Endothelial cell of umbilical vein (primary cell): ENCODE results near the gene PARD6G. TPM values are rescaled to one million over a fixed set of nuclear protein-coding genes. Genes with fewer than 3 reads are reported as not detected.

Experiments used
- BruUV-seq: library from RNA; stranded (reverse); fragments of 400-500 nt; replicated peaks from 2 replicates; lab custom pipeline; 2021; lab: Mats Ljungman, UMichigan
- CTCF ChIA-PET: fragments of 300-600, 350-600 bp; sonication (Branson Sonifier 250); formaldehyde crosslinking; loops from one replicate; lab custom pipeline; 2021; ENCODE audit warnings: antibody characterized with exemption, inconsistent platforms; lab: Charles Lee
- POLR2A ChIA-PET: fragments of 300-600, 350-600 bp; sonication (Branson Sonifier 250); formaldehyde crosslinking; loops from one replicate; lab custom pipeline; 2021; ENCODE audit warnings: antibody characterized with exemption, inconsistent platforms; lab: Charles Lee
- DNase-seq: peaks from one replicate; pipeline ENCODE4 v3.0.0-alpha.2; 2011; ENCODE audit warnings: low read depth, low spot score
- FAIRE-seq: peaks from 2 replicates; lab custom pipeline; 2011; peaks lifted over from hg19 to GRCh38; lab: Jason Lieb, UNC
- H2AFZ ChIP-seq: 2 replicates; pipeline ENCODE4 v1.6.0; 2012; ENCODE audit warnings: low read depth, low read length, control low read depth, inconsistent platforms
- H3K27ac ChIP-seq: 2 replicates; pipeline ENCODE4 v1.5.1; 2011; ENCODE audit warnings: low read depth, mild to moderate bottlenecking, control low read depth, low read length, moderate library complexity; ENCODE audit not compliant: insufficient read depth
- H3K27me3 ChIP-seq, 2 experiments: 2 replicates each; pipeline versions ENCODE4 v1.6.0 to v1.6.1; 2011; ENCODE audit warnings: low read length in 2 of 2, mixed read lengths in 1 of 2; ENCODE audit not compliant: control insufficient read depth in 2 of 2, insufficient read depth in 2 of 2
- H3K36me3 ChIP-seq, 2 experiments: 2 replicates in 1 of 2; 3 replicates in 1 of 2; pipeline ENCODE4 v1.5.1; 2011; ENCODE audit warnings: low read length in 2 of 2, mild to moderate bottlenecking in 1 of 2, moderate library complexity in 1 of 2; ENCODE audit not compliant: control insufficient read depth in 2 of 2, insufficient read depth in 2 of 2; ENCODE audit errors: extremely low read depth in 1 of 2
- H3K4me1 ChIP-seq: 3 replicates; pipeline ENCODE4 v1.5.1; 2011; ENCODE audit warnings: mild to moderate bottlenecking, low read length; ENCODE audit not compliant: control insufficient read depth, insufficient read depth; ENCODE audit errors: extremely low read depth
- H3K4me2 ChIP-seq: 2 replicates; pipeline ENCODE4 v1.6.1; 2011; ENCODE audit warnings: low read length, control low read depth, mixed read lengths; ENCODE audit not compliant: insufficient read depth
- H3K4me3 ChIP-seq, 3 experiments: fragments of 200-600 bp in 1 of 3; sonication (generic), shearing (Covaris generic) in 1 of 3; replicated peaks in 1 of 3; 2 replicates each; pipeline ENCODE4 v1.5.1; 2011 to 2016; ENCODE audit warnings: control low read depth in 3 of 3, low read length in 3 of 3, mild to moderate bottlenecking in 2 of 3, inconsistent platforms in 1 of 3, low read depth in 1 of 3, moderate library complexity in 1 of 3; ENCODE audit not compliant: insufficient read depth in 1 of 3
- H3K79me2 ChIP-seq: 2 replicates; pipeline ENCODE4 v1.6.0; 2012; ENCODE audit warnings: low read length, inconsistent platforms; ENCODE audit not compliant: control insufficient read depth, insufficient read depth
- H3K9ac ChIP-seq: replicated peaks from 2 replicates; pipeline ENCODE3; 2011; ENCODE audit warnings: low read length, control low read depth; ENCODE audit not compliant: insufficient read depth; ENCODE audit errors: extremely low read depth
- H3K9me1 ChIP-seq: replicated peaks from 3 replicates; pipeline ENCODE4 v1.6.0; 2011; ENCODE audit warnings: mild to moderate bottlenecking, low read length; ENCODE audit not compliant: control insufficient read depth, insufficient read depth; ENCODE audit errors: extremely low read depth
- H3K9me3 ChIP-seq: replicated peaks from 2 replicates; pipeline ENCODE4 v1.5.1; 2012; ENCODE audit warnings: low read length, inconsistent platforms; ENCODE audit not compliant: control insufficient read depth, insufficient read depth
- H4K20me1 ChIP-seq: replicated peaks from 2 replicates; pipeline ENCODE3; 2011; ENCODE audit warnings: mild to moderate bottlenecking, low read length; ENCODE audit not compliant: control insufficient read depth, insufficient read depth; ENCODE audit errors: extremely low read depth
- EZH2 ChIP-seq: IDR thresholded peaks from 2 replicates; pipeline ENCODE4 v1.6.1; 2012; ENCODE audit warnings: borderline replicate concordance, low read depth, mild to moderate bottlenecking, moderate library complexity, low read length, inconsistent platforms; ENCODE audit not compliant: severe bottlenecking
- FOS ChIP-seq: IDR thresholded peaks from 2 replicates; pipeline ENCODE4 v1.6.1; 2011; ENCODE audit warnings: mild to moderate bottlenecking, low read length, moderate library complexity, borderline replicate concordance; ENCODE audit not compliant: insufficient read depth
- GATA2 ChIP-seq: IDR thresholded peaks from 2 replicates; pipeline ENCODE4 v1.7.0; 2011; ENCODE audit warnings: low read depth, mild to moderate bottlenecking, moderate library complexity, mixed read lengths, low read length; ENCODE audit not compliant: insufficient read length, insufficient read depth
- JUN ChIP-seq: IDR thresholded peaks from 2 replicates; pipeline ENCODE4 v1.6.1; 2011; ENCODE audit warnings: borderline replicate concordance, low read depth; ENCODE audit not compliant: insufficient read length, insufficient read depth
- MAX ChIP-seq: IDR thresholded peaks from 2 replicates; pipeline ENCODE4 v1.6.1; 2011; ENCODE audit not compliant: insufficient read depth, insufficient read length
- MYC ChIP-seq: IDR thresholded peaks from one replicate; pipeline ENCODE4 v1.6.1; 2011; ENCODE audit warnings: mild to moderate bottlenecking, low read depth, low read length
- POLR2A ChIP-seq: IDR thresholded peaks from 2 replicates; pipeline ENCODE4 v1.6.1; 2012; ENCODE audit warnings: low read depth, mild to moderate bottlenecking, control low read depth, low read length
- POLR2AphosphoS5 ChIP-seq: IDR thresholded peaks from 2 replicates; pipeline ENCODE4 v1.6.1; 2012; ENCODE audit warnings: low read depth, mild to moderate bottlenecking, control low read depth, low read length, moderate library complexity; ENCODE audit not compliant: insufficient read depth
- dilution Hi-C: fragments of 300-500 bp; cut with MboI; formaldehyde crosslinking; loops from one replicate; pipeline ENCODE4 v1.15.0; 2019; ENCODE audit warnings: low sequenced_read_pairs; ENCODE audit not compliant: extremely low pct_ligation_motif_present
- intact Hi-C: fragments of 100-400 bp; cut with micrococcal nuclease; formaldehyde crosslinking; loops from one replicate; pipeline ENCODE4 v1.10.0; 2022
- polyA plus RNA-seq, 4 experiments: library from polyadenylated mRNA; depleted of rRNA in 3 of 4; stranded (reverse) in 3 of 4; unstranded in 1 of 4; fragments of >200 nt; gene quantifications; 2 replicates each; pipeline versions ENCODE4 v1.2.1 to v1.2.3, GENCODE V29; 2011 to 2012; ENCODE audit warnings: missing spikeins in 1 of 4
- total RNA-seq: library from RNA; stranded (reverse); gene quantifications from 2 replicates; pipeline ENCODE4 v1.2.3, GENCODE V29; 2021
- TF ChIP-seq, protein P1 (sequence below), 2 donors: IDR thresholded peaks; 1 replicate in 1 of 2; 2 replicates in 1 of 2; pipeline ENCODE4 v1.5.1; 2011; ENCODE audit warnings: low read length in 2 of 2, mild to moderate bottlenecking in 2 of 2, moderate library complexity in 2 of 2, control low read depth in 1 of 2, inconsistent platforms in 1 of 2, low read depth in 1 of 2; ENCODE audit not compliant: insufficient read depth in 1 of 2; ENCODE audit errors: extremely low read depth in 1 of 2

The PARD6G gene
- total and polyA plus RNA-seq, 2 donors (not counting 3 experiments of a cell fraction or from before 2014, with no cell fraction given), result 1.2 to 1.8 TPM

DNA sequence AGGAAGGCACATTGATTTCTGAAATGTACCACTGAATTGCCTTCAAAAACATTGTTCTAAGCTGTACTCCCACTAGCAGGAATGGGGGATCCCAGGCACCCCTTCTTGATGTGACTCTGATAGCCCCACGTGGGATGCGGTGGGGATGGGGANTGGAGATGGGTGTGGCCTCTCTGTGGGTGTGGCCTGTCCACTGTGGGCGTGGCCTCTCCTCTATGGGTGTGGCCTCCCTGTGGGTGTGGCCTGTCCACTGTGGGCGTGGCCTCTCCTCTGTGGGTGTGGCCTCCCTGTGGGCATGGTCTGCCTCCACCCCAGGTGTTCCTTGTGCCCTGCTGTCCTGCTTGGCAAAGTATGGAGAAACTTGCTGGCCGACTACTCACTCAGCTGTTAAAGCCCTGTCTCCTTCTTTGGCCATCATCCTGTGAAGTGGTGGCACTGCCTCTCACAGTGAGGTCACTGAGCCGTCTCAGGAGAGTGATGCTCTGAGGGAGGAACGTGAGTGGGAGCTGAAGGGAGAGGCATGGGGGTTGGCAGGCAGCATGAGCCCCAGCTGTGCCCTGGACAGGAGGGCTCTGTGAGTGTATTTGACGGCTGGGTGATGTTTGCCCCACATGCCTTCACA, 6.7 kb upstream of the PARD6G start:
- TF ChIP-seq POLR2A, result no peak
- no peak for TF ChIP-seq EZH2
- TF ChIP-seq MYC, result no peak
- TF ChIP-seq MAX, result no peak
- TF ChIP-seq GATA2, result no peak
- TF ChIP-seq, protein P1, sequence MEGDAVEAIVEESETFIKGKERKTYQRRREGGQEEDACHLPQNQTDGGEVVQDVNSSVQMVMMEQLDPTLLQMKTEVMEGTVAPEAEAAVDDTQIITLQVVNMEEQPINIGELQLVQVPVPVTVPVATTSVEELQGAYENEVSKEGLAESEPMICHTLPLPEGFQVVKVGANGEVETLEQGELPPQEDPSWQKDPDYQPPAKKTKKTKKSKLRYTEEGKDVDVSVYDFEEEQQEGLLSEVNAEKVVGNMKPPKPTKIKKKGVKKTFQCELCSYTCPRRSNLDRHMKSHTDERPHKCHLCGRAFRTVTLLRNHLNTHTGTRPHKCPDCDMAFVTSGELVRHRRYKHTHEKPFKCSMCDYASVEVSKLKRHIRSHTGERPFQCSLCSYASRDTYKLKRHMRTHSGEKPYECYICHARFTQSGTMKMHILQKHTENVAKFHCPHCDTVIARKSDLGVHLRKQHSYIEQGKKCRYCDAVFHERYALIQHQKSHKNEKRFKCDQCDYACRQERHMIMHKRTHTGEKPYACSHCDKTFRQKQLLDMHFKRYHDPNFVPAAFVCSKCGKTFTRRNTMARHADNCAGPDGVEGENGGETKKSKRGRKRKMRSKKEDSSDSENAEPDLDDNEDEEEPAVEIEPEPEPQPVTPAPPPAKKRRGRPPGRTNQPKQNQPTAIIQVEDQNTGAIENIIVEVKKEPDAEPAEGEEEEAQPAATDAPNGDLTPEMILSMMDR (IDR thresholded peaks at IDR 0.05; ENCODE audit: extremely low read depth in 1 of 2, insufficient read depth in 1 of 2, low read depth in 1 of 2, low read length in 2 of 2), result no peak
- TF ChIP-seq FOS, result no peak
- TF ChIP-seq POLR2AphosphoS5, result no peak
- no peak for TF ChIP-seq JUN
- no peak overlapping the region for H3K4me2 ChIP-seq
- no peak overlapping the region for H2AFZ ChIP-seq
- POLR2A ChIA-PET, result no interaction called here
- H3K4me1 ChIP-seq, result no peaks in the 10 kb centered on the region
- CTCF ChIA-PET, result interaction anchor here (4.4 kb wide), 1 partner anchor 96 kb away, joined by 63 read pairs; no protein-coding TSS in a partner anchor
- H3K9me1 ChIP-seq, result no peaks in the 10 kb centered on the region
- H4K20me1 ChIP-seq, result no peaks in the 10 kb centered on the region
- no peak for DNase-seq
- peaks cover 7 to 8% of the 10 kb centered on the region in 2 experiments for H3K27me3 ChIP-seq
- no peaks in the 10 kb centered on the region for H3K9me3 ChIP-seq
- intact Hi-C loops (no loop called here), dilution Hi-C loops (no loop called here)
- no peak overlapping the region for H3K4me3 ChIP-seq
- no TSS peak for BruUV-seq
- FAIRE-seq, result no peak
- no peaks in the 10 kb centered on the region for H3K36me3 ChIP-seq
- H3K9ac ChIP-seq, result no peak overlapping the region
- H3K79me2 ChIP-seq, result no peaks in the 10 kb centered on the region
- no peak overlapping the region for H3K27ac ChIP-seq
